RWPE2 (cell line): ENCODE measurements around the gene GFOD2.

ENCODE experiments used
- ATAC-seq: fragments of 200-7000 bp; cut with Tn5 transposase; 3 replicates; pipeline ENCODE4 v1.9.1; 2021; ENCODE audit warnings: low read depth
- DNase-seq: peaks from one replicate; pipeline ENCODE4 v3.0.0-alpha.2; 2020; ENCODE audit warnings: low spot score
- H3K27ac ChIP-seq: fragments of 450-650 bp; 2 replicates; pipeline ENCODE4 v1.5.1; 2017; ENCODE audit warnings: mild to moderate bottlenecking; ENCODE audit not compliant: poor library complexity, severe bottlenecking
- H3K27me3 ChIP-seq: fragments of 250-450 bp; sonication (Bioruptor Pico); 2 replicates; pipeline ENCODE4 v1.5.1; 2021; ENCODE audit warnings: mild to moderate bottlenecking, moderate library complexity; ENCODE audit not compliant: insufficient read depth, poor library complexity, severe bottlenecking
- H3K36me3 ChIP-seq: fragments of 250-450 bp; sonication (Bioruptor Pico); 2 replicates; pipeline ENCODE4 v1.5.1; 2020; ENCODE audit warnings: low read depth, mild to moderate bottlenecking, moderate library complexity
- H3K4me1 ChIP-seq: fragments of 250-450 bp; sonication (Bioruptor Pico); 2 replicates; pipeline ENCODE4 v1.5.1; 2021; ENCODE audit warnings: mild to moderate bottlenecking, moderate library complexity; ENCODE audit not compliant: insufficient read depth, poor library complexity, severe bottlenecking
- H3K4me3 ChIP-seq: fragments of 250-450 bp; sonication (Bioruptor Pico); 2 replicates; pipeline ENCODE4 v1.5.1; 2021; ENCODE audit warnings: mild to moderate bottlenecking, moderate library complexity; ENCODE audit not compliant: severe bottlenecking
- H3K9me3 ChIP-seq: fragments of 250-450 bp; sonication (Bioruptor Pico); 2 replicates; pipeline ENCODE4 v1.5.1; 2021; ENCODE audit warnings: mild to moderate bottlenecking, moderate library complexity; ENCODE audit not compliant: severe bottlenecking
- CTCF ChIP-seq: fragments of 450-650 bp; IDR thresholded peaks from one replicate; pipeline ENCODE4 v1.5.1; 2017; ENCODE audit warnings: mild to moderate bottlenecking, moderate library complexity; ENCODE audit not compliant: poor library complexity, severe bottlenecking

Gene GFOD2

GRCh38 chr16:67730326-67730725 lies 11.2 kb upstream of the GFOD2 start:
- Histone ChIP-seq H3K4me1 (no peaks in the 10 kb centered on the region), H3K9me3 (no peaks in the 10 kb centered on the region), H3K36me3 (peaks cover 20% of the 10 kb centered on the region), H3K27me3 (no peaks in the 10 kb centered on the region), H3K27ac (no peak overlapping the region), H3K4me3 (no peak overlapping the region)
- no peak for ATAC-seq
- no peak for DNase-seq
- TF ChIP-seq CTCF, result no peak

- H3K9me3 ChIP-seq, result no peaks in the 10 kb centered on the region
- peaks cover 20% of the 10 kb centered on the region for H3K36me3 ChIP-seq
- no peak overlapping the region for H3K27ac ChIP-seq
- TF ChIP-seq CTCF, result no peak
- no peaks in the 10 kb centered on the region for H3K27me3 ChIP-seq
- DNase-seq (no peak), ATAC-seq (no peak)
- no peak overlapping the region for H3K4me3 ChIP-seq
- H3K4me1 ChIP-seq, result no peaks in the 10 kb centered on the region
Observed at GRCh38 chr16:67729636-67730248, 10.6 kb upstream of the GFOD2 start.

- no peaks in the 10 kb centered on the region for H3K9me3 ChIP-seq
- no peaks in the 10 kb centered on the region for H3K27me3 ChIP-seq
- no peak for DNase-seq
- H3K27ac ChIP-seq, result no peak overlapping the region
- peaks cover 20% of the 10 kb centered on the region for H3K36me3 ChIP-seq
- peaks cover 3% of the 10 kb centered on the region for H3K4me1 ChIP-seq
- no peak for ATAC-seq
- TF ChIP-seq CTCF, result no peak
- H3K4me3 ChIP-seq, result no peak overlapping the region
Observed at GRCh38 chr16:67727521-67728485, 8.7 kb upstream of the GFOD2 start.

GRCh38 chr16:67726106-67727034 lies 7.3 kb upstream of the GFOD2 start:
- peaks cover 20% of the 10 kb centered on the region for H3K36me3 ChIP-seq

More at GRCh38 chr16:67726106-67727034, 7.3 kb upstream of the GFOD2 start:
- DNase-seq (no peak), ATAC-seq (no peak)
- H3K4me3 ChIP-seq, result no peak overlapping the region
- no peak overlapping the region for H3K27ac ChIP-seq
- H3K27me3 ChIP-seq, result no peaks in the 10 kb centered on the region
- peaks cover 3% of the 10 kb centered on the region for H3K4me1 ChIP-seq
- no peaks in the 10 kb centered on the region for H3K9me3 ChIP-seq
- TF ChIP-seq CTCF, result no peak
